Measurements from ENCODE around the gene EMC8. TPM values are rescaled to one million over a fixed set of nuclear protein-coding genes. Genes with fewer than 3 reads are reported as not detected.
"Not testable (repeated sequence)": the region's sequence is repeated elsewhere in the genome, so short reads cannot be mapped to it uniquely, and the experiment has no call there.

The EMC8 gene
- total and polyA plus RNA-seq, 2 donors from 2014 or later, result 20.9 to 24.7 TPM

GRCh38 chr16:85839681-85840240, 40.4 kb upstream of the EMC8 start:
- no peaks in the 10 kb centered on the region for H3K36me3 ChIP-seq (ENCODE audit: control insufficient read depth in 2 of 3, insufficient read depth in 3 of 3, low read length in 3 of 3)
- no peak overlapping the region for H3K4me3 ChIP-seq (ENCODE audit: low read length in 3 of 3)
- H3K9me3 ChIP-seq (ENCODE audit: control insufficient read depth in 2 of 3, insufficient read depth in 1 of 3, low read length in 3 of 3), result no peaks in the 10 kb centered on the region
- H3K27me3 ChIP-seq (ENCODE audit: control insufficient read depth, insufficient read depth, low read length), result peaks cover 3% of the 10 kb centered on the region
- intact Hi-C loops (cut with DNase I), result no loop called here
- FAIRE-seq (no peak), DNase-seq (peak in 1 of 5 donors; percentile 48)
- no peak for TF ChIP-seq CTCF (IDR thresholded peaks at IDR 0.05; ENCODE audit: borderline replicate concordance, extremely low read depth, insufficient read depth)
- no peak overlapping the region for H3K9ac ChIP-seq (ENCODE audit: low read length in 3 of 3)
- no peak overlapping the region for H3K27ac ChIP-seq (ENCODE audit: low read depth in 2 of 2, low read length in 2 of 2)
- H3K4me1 ChIP-seq (ENCODE audit: control insufficient read depth in 2 of 3, insufficient read depth in 2 of 3, low read depth in 1 of 3, low read length in 3 of 3), result no peaks in the 10 kb centered on the region

GRCh38 chr16:85838876-85839585, 39.7 kb upstream of the EMC8 start:
- Histone ChIP-seq H3K27ac (ENCODE audit: low read depth in 2 of 2, low read length in 2 of 2) (no peak overlapping the region), H3K4me1 (ENCODE audit: control insufficient read depth in 2 of 3, insufficient read depth in 2 of 3, low read depth in 1 of 3, low read length in 3 of 3) (no peaks in the 10 kb centered on the region), H3K9me3 (ENCODE audit: control insufficient read depth in 2 of 3, insufficient read depth in 1 of 3, low read length in 3 of 3) (no peaks in the 10 kb centered on the region), H3K9ac (ENCODE audit: low read length in 3 of 3) (no peak overlapping the region), H3K27me3 (ENCODE audit: control insufficient read depth, insufficient read depth, low read length) (peaks cover 3% of the 10 kb centered on the region), H3K36me3 (ENCODE audit: control insufficient read depth in 2 of 3, insufficient read depth in 3 of 3, low read length in 3 of 3) (no peaks in the 10 kb centered on the region), H3K4me3 (ENCODE audit: low read length in 3 of 3) (no peak overlapping the region)
- DNase-seq (peak in 1 of 5 donors; percentile 46), FAIRE-seq (no peak)
- intact Hi-C loops (cut with DNase I), result no loop called here
- TF ChIP-seq CTCF (IDR thresholded peaks at IDR 0.05; ENCODE audit: borderline replicate concordance, extremely low read depth, insufficient read depth), result no peak

GRCh38 chr16:85838381-85838780, 39.0 kb upstream of the EMC8 start:
- Histone ChIP-seq H3K9ac (ENCODE audit: low read length in 3 of 3) (no peak overlapping the region), H3K27ac (ENCODE audit: low read depth in 2 of 2, low read length in 2 of 2) (no peak overlapping the region), H3K36me3 (ENCODE audit: control insufficient read depth in 2 of 3, insufficient read depth in 3 of 3, low read length in 3 of 3) (no peaks in the 10 kb centered on the region), H3K27me3 (ENCODE audit: control insufficient read depth, insufficient read depth, low read length) (peaks cover 3% of the 10 kb centered on the region), H3K9me3 (ENCODE audit: control insufficient read depth in 2 of 3, insufficient read depth in 1 of 3, low read length in 3 of 3) (no peaks in the 10 kb centered on the region), H3K4me1 (ENCODE audit: control insufficient read depth in 2 of 3, insufficient read depth in 2 of 3, low read depth in 1 of 3, low read length in 3 of 3) (no peaks in the 10 kb centered on the region), H3K4me3 (ENCODE audit: low read length in 3 of 3) (no peak overlapping the region)
- intact Hi-C loops (cut with DNase I), result no loop called here
- DNase-seq (peak in 1 of 5 donors; percentile 38), FAIRE-seq (no peak)
- TF ChIP-seq CTCF (IDR thresholded peaks at IDR 0.05; ENCODE audit: borderline replicate concordance, extremely low read depth, insufficient read depth), result no peak

- H3K27me3 ChIP-seq (ENCODE audit: control insufficient read depth, insufficient read depth, low read length); DNase-seq; H3K9ac ChIP-seq (ENCODE audit: low read length in 3 of 3); H3K4me1 ChIP-seq (ENCODE audit: control insufficient read depth in 2 of 3, insufficient read depth in 2 of 3, low read depth in 1 of 3, low read length in 3 of 3); H3K9me3 ChIP-seq (ENCODE audit: control insufficient read depth in 2 of 3, insufficient read depth in 1 of 3, low read length in 3 of 3); H3K27ac ChIP-seq (ENCODE audit: low read depth in 2 of 2, low read length in 2 of 2); intact Hi-C loops (cut with DNase I); FAIRE-seq; H3K4me3 ChIP-seq (ENCODE audit: low read length in 3 of 3); H3K36me3 ChIP-seq (ENCODE audit: control insufficient read depth in 2 of 3, insufficient read depth in 3 of 3, low read length in 3 of 3): not testable (repeated sequence)
These were observed 38.3 kb upstream of the EMC8 start for GRCh38 chr16:85837654-85838053.

All from kidney (tissue), 14 donors.